GM12892 (cell line): ENCODE data around the gene ZFHX3.

Source experiments
- DNase-seq: peaks from one replicate; pipeline ENCODE4 v3.0.0; 2011; ENCODE audit not compliant: insufficient read length
- FAIRE-seq: peaks from 2 replicates; lab custom pipeline; 2011; peaks lifted over from hg19 to GRCh38; lab: Jason Lieb, UNC
- POLR2A ChIP-seq: IDR thresholded peaks from 2 replicates; pipeline ENCODE4 v1.6.1; 2011; ENCODE audit warnings: low read depth, low read length, control low read depth
- POLR2AphosphoS5 ChIP-seq: IDR thresholded peaks from 2 replicates; pipeline ENCODE4 v1.6.1; 2011; ENCODE audit warnings: low read depth, low read length, control low read depth
- TAF1 ChIP-seq: IDR thresholded peaks from 2 replicates; pipeline ENCODE4 v1.6.1; 2011; ENCODE audit warnings: low read depth, mild to moderate bottlenecking, control low read depth, low read length, borderline replicate concordance

ZFHX3 gene

GRCh38 chr16:73051226-73051625, 3.3 kb upstream of the ZFHX3 start:
- no peak for TF ChIP-seq POLR2AphosphoS5
- TF ChIP-seq POLR2A: no peak
- TF ChIP-seq TAF1: no peak
- no peak for FAIRE-seq

GRCh38 chr16:73050201-73051099, 2.5 kb upstream of the ZFHX3 start:
- no peak for DNase-seq
- no peak for FAIRE-seq
- TF ChIP-seq POLR2AphosphoS5 (no peak), POLR2A (no peak), TAF1 (no peak)

More at GRCh38 chr16:73051226-73051625, 3.3 kb upstream of the ZFHX3 start:
- DNase-seq: no peak

- FAIRE-seq (no peak), DNase-seq (no peak)
- TF ChIP-seq POLR2AphosphoS5 (no peak), TAF1 (no peak), POLR2A (no peak)
Observed at GRCh38 chr16:73049511-73049910, 1.6 kb upstream of the ZFHX3 start.

GRCh38 chr16:73049091-73049490, 1.2 kb upstream of the ZFHX3 start:
- TF ChIP-seq TAF1 (no peak), POLR2A (no peak), POLR2AphosphoS5 (no peak)
- DNase-seq (no peak), FAIRE-seq (no peak)

- FAIRE-seq: no peak
- TF ChIP-seq POLR2AphosphoS5 (no peak), TAF1 (no peak)
- no peak for DNase-seq
Observed at GRCh38 chr16:73048292-73049080, 558 bp upstream of the ZFHX3 start.

- TF ChIP-seq TAF1 (no peak), POLR2A (no peak), POLR2AphosphoS5 (no peak)
- FAIRE-seq (peak; percentile 48), DNase-seq (no peak)
Observed at GRCh38 chr16:73047221-73047535, 750 bp downstream of the ZFHX3 start.

GRCh38 chr16:73046849-73047214, 1.1 kb downstream of the ZFHX3 start:
- no peak for TF ChIP-seq POLR2AphosphoS5
- TF ChIP-seq POLR2A: no peak
- no peak for TF ChIP-seq TAF1
- DNase-seq (no peak), FAIRE-seq (no peak)

- TF ChIP-seq POLR2AphosphoS5: no peak
- no peak for TF ChIP-seq TAF1
- TF ChIP-seq POLR2A: no peak
- DNase-seq: no peak
- FAIRE-seq: no peak
Observed at GRCh38 chr16:73046202-73046848, 1.6 kb downstream of the ZFHX3 start.

- DNase-seq: no peak
- no peak for TF ChIP-seq POLR2AphosphoS5
- no peak for TF ChIP-seq TAF1
- TF ChIP-seq POLR2A: no peak
- no peak for FAIRE-seq
Observed at GRCh38 chr16:73043828-73044467, 4.0 kb downstream of the ZFHX3 start.

- DNase-seq: no peak
- no peak for TF ChIP-seq POLR2A
- TF ChIP-seq POLR2AphosphoS5: no peak
- no peak for TF ChIP-seq TAF1
- peak; percentile 5 for FAIRE-seq
Observed at GRCh38 chr16:73042807-73043206, 5.1 kb downstream of the ZFHX3 start.

- FAIRE-seq (no peak), DNase-seq (no peak)
- TF ChIP-seq POLR2A: no peak
- TF ChIP-seq TAF1: no peak
- no peak for TF ChIP-seq POLR2AphosphoS5
Observed at GRCh38 chr16:73041676-73042075, 6.3 kb downstream of the ZFHX3 start.
